ENCODE results near the gene GCLC.
"Not testable (repeated sequence)": the region's sequence is repeated elsewhere in the genome, so short reads cannot be mapped to it uniquely, and the experiment has no call there.

The GCLC gene

DNA sequence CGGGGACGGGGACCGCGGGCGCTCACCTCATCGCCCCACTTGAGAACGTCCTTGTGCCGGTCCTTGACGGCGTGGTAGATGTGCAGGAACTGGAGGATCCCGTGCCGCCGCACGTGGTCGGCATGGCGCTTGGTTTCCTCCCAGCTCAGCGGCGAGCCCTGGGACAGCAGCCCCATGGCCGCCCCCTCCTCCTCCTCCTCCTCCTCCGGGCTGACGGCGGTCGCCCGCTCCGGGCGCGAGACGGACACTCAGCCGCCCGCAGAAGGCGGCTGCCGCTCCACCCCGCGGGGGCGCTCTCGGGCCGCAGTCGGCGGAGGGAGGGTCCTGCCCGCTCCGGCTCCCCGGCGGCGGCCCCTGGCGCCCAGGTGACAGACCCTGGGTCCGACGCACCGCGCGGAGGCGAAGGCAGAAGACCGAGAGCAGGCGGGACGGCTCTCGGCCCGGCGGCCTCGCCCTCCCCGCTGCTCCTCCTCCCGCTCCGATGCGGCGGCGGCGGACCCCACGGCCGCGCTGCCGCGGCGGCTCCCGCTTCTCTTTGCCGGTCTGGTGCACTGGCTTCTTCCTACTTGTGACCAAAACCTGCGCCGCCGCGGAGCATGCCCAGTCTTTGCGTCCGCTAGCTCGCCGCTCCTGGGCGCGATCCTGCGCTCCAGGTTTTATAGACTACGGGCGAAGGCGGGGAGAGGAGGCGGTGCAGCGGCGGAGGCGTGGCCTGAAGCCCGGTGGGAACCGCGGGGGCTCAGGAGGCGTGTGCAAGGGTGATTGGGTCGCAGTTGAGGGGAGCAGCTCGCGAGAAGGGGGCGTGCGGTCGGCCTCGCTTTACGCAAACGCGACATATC, at the start of gene GCLC:
Gene GCLC, minus strand, starts transcription at position 632 of the 839 bp plus-strand sequence. Its CDS starts 456 bp downstream, at position 176.
- DNase-seq: peak; percentile 98

DNA sequence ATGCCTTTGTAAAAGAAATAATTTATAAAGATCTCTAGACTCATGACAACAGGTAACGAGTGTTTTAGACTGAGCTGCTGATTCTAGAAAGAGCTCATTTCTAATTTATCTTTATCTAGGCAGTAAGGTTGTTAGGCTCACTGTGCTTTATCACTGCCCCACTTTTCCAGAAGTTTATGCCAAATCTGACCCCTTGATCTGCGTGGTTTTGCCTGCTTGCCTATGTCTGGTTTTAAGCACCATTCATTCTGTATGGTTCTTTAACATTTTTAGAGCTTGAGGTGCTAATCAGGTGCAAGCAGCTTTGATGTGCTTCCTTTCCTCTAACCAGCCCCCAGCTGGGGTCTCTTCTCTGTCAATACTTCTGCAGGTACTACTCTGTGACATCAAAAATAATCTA, 49.7 kb upstream of the GCLC start:
- DNase-seq: no peak

DNA sequence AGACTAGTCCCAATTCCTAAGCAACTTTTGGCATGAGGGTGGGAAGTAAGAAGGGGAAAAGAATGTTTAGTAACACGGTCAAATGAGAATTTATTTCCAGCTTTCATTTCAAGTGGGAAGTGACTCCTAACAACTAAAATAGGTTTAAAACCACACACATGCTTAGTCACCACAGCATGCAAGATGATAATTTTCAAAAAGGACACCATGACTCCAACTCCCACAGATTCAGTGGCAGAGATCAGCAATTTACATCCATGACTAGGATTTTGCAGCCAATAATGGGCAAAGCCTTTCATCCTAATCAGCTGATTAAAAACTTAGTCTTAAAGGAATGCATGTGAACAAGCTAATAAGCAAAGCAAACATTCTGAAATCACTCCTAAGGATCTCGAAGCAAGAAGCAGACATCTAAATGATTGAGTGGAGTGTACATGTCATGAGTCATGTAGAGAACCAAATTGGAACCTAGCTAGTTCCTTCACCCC, 48.1 kb upstream of the GCLC start:
- DNase-seq: no peak

DNA sequence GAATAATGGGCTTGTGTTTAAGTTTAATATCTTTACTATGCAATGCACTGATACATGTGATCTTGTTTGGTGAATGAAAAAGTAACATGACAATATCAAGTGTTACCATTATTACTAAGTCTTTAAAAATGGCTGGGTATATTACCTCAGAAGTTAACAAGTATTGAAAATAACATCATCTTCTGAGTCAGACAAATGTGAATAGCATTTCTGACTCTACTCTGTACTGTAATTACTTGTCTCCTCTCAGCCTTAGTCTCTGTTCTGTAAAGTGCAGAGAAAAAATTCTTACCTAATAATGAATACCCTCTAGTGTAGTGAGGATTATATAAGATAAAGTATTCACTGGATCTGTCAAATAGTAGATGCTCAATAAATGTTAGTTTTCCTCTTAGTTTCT, 47.0 kb upstream of the GCLC start:
- DNase-seq: no peak

DNA sequence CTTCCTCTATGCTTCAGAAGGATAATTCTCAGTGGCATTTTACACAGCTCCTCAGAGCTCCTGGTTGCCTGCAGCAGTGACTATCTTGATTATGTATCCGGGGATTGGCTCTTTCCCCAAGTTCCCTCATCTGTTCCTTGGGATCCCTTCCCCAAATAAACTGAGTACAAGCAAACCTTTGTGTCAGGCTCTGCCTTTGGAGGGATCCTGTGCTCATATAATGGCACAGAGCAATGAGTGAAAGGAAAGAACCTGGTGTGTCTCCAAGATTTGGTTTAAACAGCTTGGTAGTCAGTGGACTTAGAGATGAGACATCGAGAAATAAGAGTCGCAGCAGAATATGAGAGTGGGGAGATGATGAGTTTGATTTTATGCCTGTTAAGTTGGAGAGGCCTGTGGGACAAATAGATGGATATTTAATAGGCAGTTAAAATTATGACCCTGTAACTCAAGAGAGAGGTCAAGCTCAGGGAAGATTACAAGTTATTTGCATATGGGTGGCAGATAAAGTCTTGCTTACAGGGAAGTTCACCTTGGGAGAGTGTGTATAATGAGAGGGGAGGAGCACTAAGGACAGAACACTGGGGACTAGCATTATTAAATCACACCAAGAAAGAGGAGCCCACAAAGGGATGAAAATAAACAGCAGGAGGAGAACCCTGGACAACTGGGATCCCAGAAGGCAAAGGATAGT, 44.1 kb upstream of the GCLC start:
- no peak for DNase-seq

DNA sequence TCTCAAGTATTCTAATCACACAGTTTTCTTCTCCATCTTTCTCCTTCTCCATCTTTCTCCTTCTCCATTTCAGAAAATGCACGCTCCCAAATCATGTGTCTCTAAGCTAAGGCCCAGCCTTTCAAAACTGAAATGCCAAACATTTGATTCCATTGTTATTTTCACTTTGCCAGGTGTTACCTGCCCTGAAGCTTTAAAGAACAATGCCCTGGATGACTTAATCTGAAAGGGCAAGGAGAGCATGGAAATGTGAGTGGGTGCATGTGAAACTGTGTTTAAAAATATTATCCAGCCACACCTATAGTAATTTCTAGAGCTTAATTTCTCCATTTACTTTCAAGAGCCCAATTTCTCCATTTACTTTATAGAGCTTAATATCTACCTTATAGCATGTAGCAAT, 42.4 kb upstream of the GCLC start:
- DNase-seq: peak; percentile 31

DNA sequence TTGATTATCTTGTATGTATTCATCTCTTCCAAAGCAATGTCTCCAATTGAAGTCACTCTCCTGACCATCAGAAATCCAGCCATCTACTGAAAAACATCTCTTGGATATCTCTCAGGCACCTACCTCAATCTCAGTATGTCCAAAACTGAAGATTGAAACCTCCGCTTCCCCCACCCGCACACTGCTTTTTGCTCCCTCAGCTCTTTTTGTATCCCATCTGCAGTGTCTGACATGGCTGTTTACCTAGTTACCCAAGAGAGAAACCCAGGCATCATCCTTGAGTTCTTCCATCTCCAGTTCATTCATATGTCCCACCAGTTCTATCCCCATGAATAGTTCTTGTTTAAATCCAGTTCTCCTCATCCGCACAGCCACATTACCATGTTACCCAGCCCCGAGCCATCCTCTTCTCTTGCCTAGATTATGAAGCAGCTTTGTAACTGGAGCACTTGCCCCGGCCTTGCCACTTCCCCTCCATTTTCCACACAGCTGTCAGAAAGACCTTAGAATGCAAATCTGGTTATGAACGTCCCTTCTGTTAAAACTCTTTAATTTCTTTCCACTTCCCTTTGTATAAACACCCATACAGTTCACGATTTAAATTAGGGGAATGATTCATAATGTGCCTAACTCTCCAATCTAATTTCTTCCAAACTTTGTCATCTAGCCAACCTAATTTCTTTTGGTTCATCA, 40.5 kb upstream of the GCLC start:
- DNase-seq: no peak

DNA sequence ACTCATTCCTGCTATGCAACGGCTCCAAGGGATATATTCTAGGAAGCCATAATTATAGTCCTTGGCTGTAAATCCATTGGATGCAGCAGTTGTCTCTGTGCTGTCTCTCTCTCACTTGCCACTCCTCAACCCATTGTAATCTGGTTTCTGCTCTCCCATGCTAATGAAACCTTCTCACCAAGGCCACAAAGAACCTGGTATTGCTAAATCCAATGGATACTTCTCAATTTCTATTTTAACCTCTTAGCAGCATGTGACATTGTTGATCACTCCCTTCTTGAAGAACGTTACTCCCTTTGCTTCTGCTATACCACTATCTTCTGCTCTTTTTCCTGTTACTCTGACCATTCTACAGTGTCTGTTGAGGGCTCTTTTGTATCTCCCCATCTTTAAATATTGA, 39.8 kb upstream of the GCLC start:
- no peak for DNase-seq

DNA sequence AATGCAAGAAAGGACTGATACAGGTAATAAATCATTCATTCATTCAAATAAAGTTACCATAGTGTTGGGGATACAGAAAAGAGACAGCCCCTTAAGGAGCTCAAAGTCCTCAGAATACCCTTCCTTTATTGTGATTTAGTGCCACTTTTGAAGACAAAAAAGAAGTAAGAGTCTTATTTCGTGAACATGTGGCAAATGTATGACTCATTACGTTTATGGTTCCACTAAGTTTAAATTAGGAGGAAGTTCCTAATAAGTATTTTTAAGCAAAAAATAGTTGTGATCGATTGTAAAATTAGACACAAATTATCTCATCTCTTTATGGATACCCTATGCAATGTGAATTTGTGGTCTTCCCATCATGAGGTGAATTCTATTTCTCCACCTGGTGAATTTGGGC, 38.5 kb upstream of the GCLC start:
- DNase-seq: no peak

DNA sequence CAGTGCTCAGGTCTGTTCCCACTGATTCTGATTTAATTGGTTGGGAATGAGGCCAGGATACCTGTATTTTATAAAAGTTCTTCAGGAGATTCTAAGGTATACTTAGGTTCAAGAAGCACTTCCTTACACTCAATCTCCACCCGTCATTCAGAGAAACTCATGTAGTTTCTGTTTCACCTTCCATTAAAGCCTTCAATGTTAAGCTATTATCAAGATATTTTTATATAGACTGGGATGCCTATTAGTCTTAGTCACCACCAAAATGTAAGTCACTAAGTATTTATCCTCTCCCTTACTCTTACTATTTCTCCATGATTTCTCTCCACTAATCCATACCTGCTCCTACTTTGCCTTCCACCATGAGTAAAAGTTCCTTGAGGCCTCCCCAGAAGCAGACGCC, 38.1 kb upstream of the GCLC start:
- no peak for DNase-seq

DNA sequence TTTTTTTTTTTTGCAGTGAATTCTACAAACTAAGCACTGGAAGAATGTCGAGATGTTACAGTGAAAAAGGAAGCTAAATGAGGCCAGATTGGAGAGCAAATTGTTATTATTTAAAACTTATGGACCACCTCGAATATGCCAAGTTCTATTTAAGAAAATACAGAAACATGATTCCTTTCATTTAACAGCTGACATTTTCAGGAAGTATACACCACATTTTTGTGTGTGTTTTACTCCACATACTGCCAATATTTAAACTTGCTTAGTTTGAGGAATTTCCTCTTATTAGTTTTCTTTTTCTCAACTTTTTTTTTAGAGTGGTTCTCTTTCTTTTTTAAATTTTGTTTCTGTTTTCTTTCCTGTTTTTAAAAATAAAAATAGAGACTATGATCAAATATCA, 37.0 kb upstream of the GCLC start:
- DNase-seq: no peak

DNA sequence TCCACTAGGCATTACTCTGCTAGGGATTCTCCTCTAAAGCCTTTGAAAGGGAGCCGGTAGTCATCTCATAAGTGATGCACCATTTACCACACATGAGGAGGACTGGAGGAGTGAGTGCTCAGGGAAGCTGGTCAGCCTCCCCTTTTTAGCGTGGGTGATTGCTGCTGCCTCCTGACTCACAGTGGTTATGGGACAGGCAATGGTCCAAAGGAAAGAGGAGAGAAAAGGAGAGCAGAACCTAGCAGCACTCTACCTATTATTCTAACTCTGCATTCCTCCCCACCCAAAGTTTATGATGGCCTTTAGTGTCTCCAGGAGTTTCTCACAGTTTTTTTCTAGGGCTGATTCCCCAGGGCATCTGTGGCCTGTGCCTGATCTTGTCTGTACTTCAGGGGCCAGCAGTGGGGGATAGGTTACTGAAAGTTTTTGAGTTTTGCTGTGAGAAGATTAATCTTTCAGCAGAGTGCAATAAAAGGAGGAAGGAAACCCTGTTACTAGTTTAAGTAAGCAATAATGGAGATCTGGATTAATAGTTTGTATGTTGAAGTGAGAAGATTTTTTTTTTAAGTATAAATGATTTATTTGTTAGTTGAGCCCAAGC, 36.4 kb upstream of the GCLC start:
- no peak for DNase-seq

DNA sequence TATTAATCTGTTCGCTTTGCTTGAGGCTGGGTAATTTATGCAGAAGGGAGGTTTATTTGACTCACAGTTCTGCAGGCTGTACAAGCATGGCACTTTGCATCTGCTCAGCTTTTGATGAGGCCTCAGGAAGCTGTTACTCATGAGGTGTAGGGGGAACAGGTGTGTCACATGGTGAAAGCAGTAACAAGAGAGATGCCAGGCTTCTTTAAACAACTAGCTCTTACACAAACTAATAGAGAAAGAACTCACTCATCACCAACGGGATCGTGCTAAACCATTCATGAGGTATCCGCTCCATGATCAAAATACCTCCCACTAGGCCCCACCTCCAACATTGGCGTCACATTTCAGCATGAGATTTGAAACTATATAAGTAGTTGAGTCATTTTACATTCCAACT, 34.4 kb upstream of the GCLC start:
- no peak for DNase-seq

DNA sequence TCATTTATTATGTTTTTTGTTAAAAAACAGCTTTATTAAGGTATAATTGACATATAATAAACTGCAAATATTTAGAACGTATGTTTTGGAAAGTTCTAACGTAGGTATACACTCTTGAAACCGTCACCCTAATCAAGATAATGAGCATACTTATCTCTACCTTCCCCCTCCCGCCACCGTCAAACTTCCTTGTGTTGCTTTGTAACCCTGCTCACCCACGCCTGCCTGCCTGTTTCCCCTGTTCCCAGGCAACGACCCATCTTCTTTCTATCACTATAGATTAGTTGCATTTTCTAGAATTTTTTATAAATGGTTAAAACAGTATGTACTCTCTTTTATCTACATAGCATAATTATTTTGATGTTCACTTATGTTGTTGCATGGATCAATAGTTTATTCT, 33.5 kb upstream of the GCLC start:
- DNase-seq: no peak

DNA sequence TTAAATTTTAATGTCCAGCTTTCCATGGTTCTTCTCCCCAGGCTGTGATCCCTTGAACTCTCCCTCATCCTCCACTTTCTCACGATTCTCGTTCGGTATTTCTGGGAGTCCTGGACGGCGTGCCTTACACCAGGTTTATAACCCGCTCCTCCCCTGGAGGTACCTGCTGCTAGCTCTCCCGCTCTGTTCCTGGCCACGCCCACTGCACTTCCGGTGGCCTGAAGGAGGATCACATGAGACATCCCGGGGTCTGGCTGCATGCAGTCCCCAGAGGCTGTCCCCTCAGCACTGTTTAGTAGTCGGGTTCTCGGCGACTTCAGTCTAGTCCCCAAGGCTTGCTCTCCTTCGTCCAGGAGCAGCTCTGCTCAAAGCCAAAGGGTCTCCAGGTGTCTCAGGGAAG, 28.4 kb upstream of the GCLC start:
- no peak for DNase-seq

DNA sequence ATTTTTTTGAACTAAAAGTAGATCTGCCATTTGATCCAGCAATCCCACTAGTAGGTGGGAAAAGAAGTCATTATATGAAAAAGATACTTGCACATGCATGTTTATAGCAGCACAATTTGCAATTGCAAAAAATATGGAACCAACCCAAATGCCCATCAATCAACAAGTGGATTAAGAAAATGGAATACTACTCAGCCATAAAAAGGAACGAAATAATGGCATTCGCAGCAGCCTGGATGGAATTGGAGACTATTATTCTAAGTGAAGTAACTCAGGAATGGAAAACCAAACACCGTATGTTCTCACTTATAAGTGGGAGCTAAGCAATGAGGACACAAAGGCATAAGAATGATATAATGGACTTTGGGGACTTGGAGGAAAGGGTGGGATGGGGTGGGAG, 27.5 kb upstream of the GCLC start:
- DNase-seq: not testable (repeated sequence)

DNA sequence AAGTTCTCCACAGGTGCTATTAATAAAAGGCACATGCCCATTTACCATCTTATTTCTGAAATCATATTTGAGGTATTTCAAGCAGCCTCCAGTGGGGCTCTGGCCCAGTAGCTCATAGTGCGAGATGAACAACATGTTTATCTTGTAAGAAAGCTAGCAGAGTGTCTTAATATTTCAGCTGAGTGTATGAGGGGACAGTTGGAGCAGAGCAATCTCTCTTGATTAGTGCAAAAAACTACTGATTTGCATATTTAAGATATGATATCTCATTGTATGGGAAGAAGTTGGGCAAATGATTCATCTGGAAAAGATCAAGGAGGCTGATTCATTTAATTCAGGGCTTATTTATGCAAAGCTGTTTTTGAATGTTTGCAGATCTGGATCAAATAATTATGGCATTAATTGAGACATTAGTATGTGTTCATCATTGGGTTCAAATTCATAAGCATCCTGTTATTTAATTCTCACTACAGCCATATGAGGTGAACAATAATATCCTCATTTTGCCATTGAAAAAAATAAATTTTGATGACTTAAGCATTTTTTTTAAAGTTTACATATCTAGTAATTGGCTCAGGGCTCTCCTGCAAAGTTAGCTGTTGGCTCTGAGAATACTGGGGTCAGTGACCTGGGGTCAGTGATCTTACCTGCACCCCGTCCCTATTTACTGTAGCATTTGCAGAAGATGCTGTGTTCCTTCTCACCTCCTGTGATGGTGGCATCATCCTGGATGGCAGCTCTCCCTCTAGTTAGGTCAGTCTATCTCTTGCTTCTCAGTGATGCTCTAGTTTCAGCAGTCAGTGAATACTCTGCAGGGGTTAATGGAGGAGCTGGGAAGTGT, 24.1 kb upstream of the GCLC start:
- no peak for DNase-seq

DNA sequence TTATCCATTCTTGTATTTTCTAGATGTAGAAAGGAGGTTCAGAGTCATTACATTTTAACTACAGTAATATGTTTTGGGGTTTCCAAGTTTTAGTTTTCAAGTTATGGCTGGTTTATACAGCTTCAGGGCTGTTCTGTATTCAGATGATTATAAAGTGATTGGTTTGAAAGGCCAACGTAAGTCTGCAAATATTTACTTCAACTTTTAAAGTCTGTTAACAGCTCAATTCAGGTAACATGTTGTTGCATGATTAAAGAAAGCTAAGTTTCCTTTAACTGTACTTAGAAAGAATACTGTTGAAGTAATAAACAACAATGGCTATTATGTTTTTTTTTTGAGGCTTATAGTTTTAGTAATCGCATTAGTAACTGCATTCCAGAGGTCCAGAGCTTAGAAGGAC, 22.8 kb upstream of the GCLC start:
- peak; percentile 41 for DNase-seq

DNA sequence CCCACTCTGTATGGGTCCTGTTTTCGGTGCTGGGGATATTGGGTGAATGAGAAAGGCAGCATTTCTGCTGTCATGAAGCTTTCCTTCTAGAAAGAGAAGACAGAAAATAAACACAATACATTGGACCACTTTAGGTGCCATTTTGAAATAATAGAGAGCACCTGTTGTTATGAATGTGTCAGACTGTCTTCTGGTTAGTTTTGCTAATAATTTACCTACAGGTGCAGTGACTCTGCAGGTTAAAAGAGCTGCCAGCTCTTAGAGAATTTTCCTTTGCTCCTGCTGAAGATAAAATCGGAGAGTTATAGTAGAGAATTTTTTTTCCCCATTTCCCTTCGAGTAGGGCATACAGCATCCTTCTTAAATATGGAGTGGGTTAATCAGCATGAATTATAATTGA, 21.9 kb upstream of the GCLC start:
- peak; percentile 92 for DNase-seq

DNA sequence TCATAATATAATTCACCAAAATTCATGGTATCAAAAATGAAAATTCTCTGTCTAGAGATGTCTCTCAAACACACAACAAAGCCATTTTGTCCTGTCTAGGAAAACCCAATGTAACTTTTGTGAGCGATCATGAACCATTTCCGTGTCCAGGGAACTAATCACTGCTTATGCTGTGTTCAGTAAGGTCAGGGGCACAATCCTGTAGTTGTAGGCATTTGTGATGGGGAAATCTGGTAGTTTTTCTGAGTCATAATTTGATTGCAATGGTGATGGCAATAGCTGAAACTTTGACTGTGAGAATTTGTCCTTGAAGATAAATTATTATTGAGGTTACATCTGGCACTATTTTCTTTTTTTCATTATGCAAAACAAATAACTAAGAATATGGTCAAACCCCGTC, 21.0 kb upstream of the GCLC start:
- no peak for DNase-seq

DNA sequence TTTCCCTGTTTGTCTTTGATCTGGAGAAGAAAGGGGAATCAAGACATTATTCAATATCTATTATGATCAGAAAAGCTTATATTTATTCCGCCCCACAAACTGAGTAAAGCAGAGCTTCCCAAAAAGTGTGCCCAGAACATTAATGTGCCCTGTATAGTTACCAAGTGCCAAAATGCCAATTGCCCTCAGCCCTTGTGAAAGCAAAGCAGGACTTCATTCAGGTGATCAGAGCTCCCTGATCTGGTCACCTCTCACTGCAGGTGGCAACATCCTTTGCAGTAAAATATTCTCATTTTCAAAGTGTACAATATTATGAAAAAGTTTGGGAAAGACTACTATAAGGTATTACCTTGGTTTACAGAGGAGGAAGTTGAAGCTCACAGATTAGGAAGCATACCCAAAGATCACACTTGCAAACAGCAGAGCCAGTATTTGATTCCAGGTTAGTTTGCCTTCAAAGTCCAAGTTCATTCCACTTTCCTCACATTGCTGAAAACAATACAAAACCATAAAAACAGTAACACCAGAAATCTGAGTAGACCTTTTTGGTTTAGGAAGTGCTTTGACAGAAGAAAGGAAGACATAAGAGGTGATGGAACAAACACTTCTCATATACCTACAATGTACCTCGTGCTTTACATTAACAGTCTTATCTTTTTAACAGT, 19.6 kb upstream of the GCLC start:
- no peak for DNase-seq
